Common myeloid progenitor, CD34-positive (primary cell): ENCODE measurements around the gene UBE3B.
A peak's percentile ranks its signal among the peaks of the same experiment; 100 is the strongest.

Experiments
- CTCF ChIA-PET: fragments of 350-600 bp; sonication (Branson Sonifier 250); formaldehyde crosslinking; loops from one replicate; lab custom pipeline; 2021; ENCODE audit warnings: antibody characterized with exemption; lab: Charles Lee
- POLR2A ChIA-PET: fragments of 350-600 bp; sonication (Branson Sonifier 250); formaldehyde crosslinking; loops from one replicate; lab custom pipeline; 2021; ENCODE audit warnings: antibody characterized with exemption; lab: Charles Lee
- DNase-seq, 3 donors: peaks; one replicate each; pipeline versions ENCODE4 v3.0.0 to v3.0.0-alpha.2; 2013
- H3K27ac ChIP-seq, 2 experiments: 1 replicate in 1 of 2; 2 replicates in 1 of 2; pipeline ENCODE4 v1.7.0; 2013; ENCODE audit warnings: inconsistent platforms in 2 of 2, low read length in 2 of 2, mild to moderate bottlenecking in 2 of 2, low read depth in 1 of 2, moderate library complexity in 1 of 2; ENCODE audit not compliant: severe bottlenecking in 2 of 2, insufficient read depth in 1 of 2, poor library complexity in 1 of 2
- H3K27me3 ChIP-seq, 5 experiments: replicated peaks in 2 of 5; 1 replicate in 3 of 5; 2 replicates in 2 of 5; pipeline versions ENCODE4 v1.6.1 to v1.7.0; 2013; ENCODE audit warnings: low read length in 4 of 5, mild to moderate bottlenecking in 2 of 5, moderate library complexity in 2 of 5, inconsistent platforms in 1 of 5; ENCODE audit not compliant: insufficient read depth in 5 of 5, control insufficient read depth in 4 of 5
- H3K36me3 ChIP-seq, 4 experiments: 1 replicate in 2 of 4; 2 replicates in 2 of 4; pipeline versions ENCODE4 v1.6.1 to v1.7.0; 2013; ENCODE audit warnings: low read length in 3 of 4, control low read depth in 1 of 4, mild to moderate bottlenecking in 1 of 4; ENCODE audit not compliant: control insufficient read depth in 4 of 4, insufficient read depth in 4 of 4
- H3K4me1 ChIP-seq, 4 experiments: 1 replicate in 3 of 4; 2 replicates in 1 of 4; pipeline versions ENCODE4 v1.6.1 to v1.7.1; 2013; ENCODE audit warnings: low read length in 3 of 4, mild to moderate bottlenecking in 3 of 4, control low read depth in 1 of 4, inconsistent platforms in 1 of 4, moderate library complexity in 1 of 4; ENCODE audit not compliant: control insufficient read depth in 4 of 4, insufficient read depth in 4 of 4; ENCODE audit errors: control extremely low read depth in 1 of 4
- H3K4me3 ChIP-seq, 7 experiments: 1 replicate in 4 of 7; 2 replicates in 3 of 7; pipeline versions ENCODE4 v1.5.1 to v1.7.0; 2013; ENCODE audit warnings: mild to moderate bottlenecking in 7 of 7, low read length in 6 of 7, moderate library complexity in 6 of 7, inconsistent platforms in 2 of 7, low read depth in 2 of 7, control low read depth in 1 of 7; ENCODE audit not compliant: insufficient read depth in 4 of 7, control insufficient read depth in 1 of 7; ENCODE audit errors: extremely low read depth in 1 of 7
- H3K9me3 ChIP-seq, 5 experiments: 1 replicate in 4 of 5; 2 replicates in 1 of 5; pipeline versions ENCODE4 v1.6.1 to v1.7.1; 2013; ENCODE audit warnings: low read length in 4 of 5, mild to moderate bottlenecking in 2 of 5, inconsistent platforms in 1 of 5, low read depth in 1 of 5, moderate library complexity in 1 of 5; ENCODE audit not compliant: control insufficient read depth in 4 of 5, insufficient read depth in 2 of 5; ENCODE audit errors: control extremely low read depth in 1 of 5
- WGBS: methylation state at CpG from one replicate; pipeline ENCODE4 v1.1.5; 2013; ENCODE audit not compliant: insufficient coverage; 5-methylcytosine and 5-hydroxymethylcytosine counted together

UBE3B gene

GRCh38 chr12:109464642-109465351 is 12.6 kb upstream of the UBE3B start:
- Histone ChIP-seq H3K4me3 (no peak overlapping the region), H3K27me3 (no peaks in the 10 kb centered on the region), H3K36me3 (peaks cover 3 to 57% (median 32%) of the 10 kb centered on the region in 4 experiments), H3K27ac (no peak overlapping the region), H3K4me1 (peaks cover 3 to 32% (median 26%) of the 10 kb centered on the region in 4 experiments), H3K9me3 (no peaks in the 10 kb centered on the region)
- WGBS, result 94% methylated on average over 14 of the region's 14 CpGs
- no peak for DNase-seq
- CTCF ChIA-PET, result interaction anchor here (1.0 to 1.6 kb wide), 2 partner anchors 9 to 11 kb away, joined by 3 to 4 read pairs; no protein-coding TSS in a partner anchor
- POLR2A ChIA-PET, result no interaction called here

- Histone ChIP-seq H3K9me3 (no peaks in the 10 kb centered on the region), H3K27me3 (no peaks in the 10 kb centered on the region), H3K36me3 (peaks cover 3 to 56% (median 30%) of the 10 kb centered on the region in 4 experiments), H3K27ac (no peak overlapping the region), H3K4me1 (peaks cover 0 to 26% (median 18%) of the 10 kb centered on the region in 4 experiments), H3K4me3 (no peak overlapping the region)
- ChIA-PET POLR2A (interaction anchor here (2.3 kb wide), 1 partner anchor 10 kb away, joined by 8 read pairs; the partner anchor contains the start of genes KCTD10 and UBE3B), CTCF (interaction anchor here (0.7 kb wide), 1 partner anchor 16 kb away, joined by 3 read pairs; no protein-coding TSS in a partner anchor)
- DNase-seq, result no peak
- 100% methylated on average over 2 of the region's 2 CpGs for WGBS
These were observed 11.1 kb upstream of the UBE3B start for GRCh38 chr12:109466305-109466704.

- Histone ChIP-seq H3K27me3 (no peaks in the 10 kb centered on the region), H3K27ac (no peak overlapping the region), H3K4me3 (no peak overlapping the region), H3K36me3 (peaks cover 3 to 52% (median 30%) of the 10 kb centered on the region in 4 experiments), H3K9me3 (no peaks in the 10 kb centered on the region), H3K4me1 (peaks cover 0 to 22% (median 14%) of the 10 kb centered on the region in 4 experiments)
- CTCF ChIA-PET, result interaction anchor here (0.7 kb wide), 1 partner anchor 16 kb away, joined by 3 read pairs; no protein-coding TSS in a partner anchor
- POLR2A ChIA-PET, result interaction anchor here (2.3 kb wide), 1 partner anchor 10 kb away, joined by 8 read pairs; the partner anchor contains the start of genes KCTD10 and UBE3B
- WGBS, result 98% methylated on average over 3 of the region's 3 CpGs
- DNase-seq, result no peak
These were observed 10.6 kb upstream of the UBE3B start for GRCh38 chr12:109466821-109467220.

- POLR2A ChIA-PET, result interaction anchor here (2.3 kb wide), 1 partner anchor 8 kb away, joined by 8 read pairs; the partner anchor contains the start of genes KCTD10 and UBE3B
- CTCF ChIA-PET, result interaction anchor here (1.1 kb wide), 1 partner anchor 9 kb away, joined by 3 read pairs; the partner anchor contains the start of genes KCTD10 and UBE3B
- peaks cover 0 to 11% (median 9%) of the 10 kb centered on the region in 4 experiments for H3K4me1 ChIP-seq
These were observed 9.3 kb upstream of the UBE3B start for GRCh38 chr12:109467978-109468676.

GRCh38 chr12:109469517-109469916 is 7.9 kb upstream of the UBE3B start:
- no peak for DNase-seq
- H3K27me3 ChIP-seq, result no peaks in the 10 kb centered on the region
- H3K4me1 ChIP-seq, result no peaks in the 10 kb centered on the region
- H3K9me3 ChIP-seq, result no peaks in the 10 kb centered on the region
- peaks cover 8 to 51% (median 25%) of the 10 kb centered on the region in 4 experiments for H3K36me3 ChIP-seq
- ChIA-PET CTCF (interaction anchor here (1.0 to 1.2 kb wide), 3 partner anchors 9 to 1965 kb away, joined by 3 read pairs; no protein-coding TSS in a partner anchor), POLR2A (no interaction called here)
- H3K4me3 ChIP-seq, result no peak overlapping the region
- WGBS, result 92% methylated on average over 9 of the region's 10 CpGs
- H3K27ac ChIP-seq, result no peak overlapping the region

More at GRCh38 chr12:109467978-109468676, 9.3 kb upstream of the UBE3B start:
- Histone ChIP-seq H3K27ac (no peak overlapping the region), H3K27me3 (no peaks in the 10 kb centered on the region), H3K36me3 (peaks cover 8 to 51% (median 28%) of the 10 kb centered on the region in 4 experiments), H3K9me3 (no peaks in the 10 kb centered on the region), H3K4me3 (no peak overlapping the region)
- 63% methylated on average over 3 of the region's 8 CpGs for WGBS
- DNase-seq, result peak; percentile 5 to 35 (median 20)

GRCh38 chr12:109473006-109473405 is 4.4 kb upstream of the UBE3B start:
- DNase-seq, result no peak
- Histone ChIP-seq H3K4me3 (no peak overlapping the region), H3K9me3 (no peaks in the 10 kb centered on the region), H3K27ac (no peak overlapping the region), H3K27me3 (no peaks in the 10 kb centered on the region), H3K4me1 (peaks cover 7 to 13% (median 12%) of the 10 kb centered on the region in 4 experiments), H3K36me3 (peaks cover 7 to 19% (median 13%) of the 10 kb centered on the region in 4 experiments)
- ChIA-PET POLR2A (no interaction called here), CTCF (interaction anchor here (1.2 to 2.0 kb wide), 2 partner anchors 8 to 40 kb away, joined by 3 to 8 read pairs; no protein-coding TSS in a partner anchor)
- no CpG with 5 or more reads among the region's 3 CpGs for WGBS
